Activated CD4-positive, alpha-beta T cell treated with anti-CD3 and anti-CD28 coated beads, Interleukin-2, amount 50 U/mL, for 24 hours (primary cell): ENCODE data around the gene NHERF1.

ENCODE experiments used
- DNase-seq, 2 donors: peaks; one replicate each; pipeline ENCODE4 v3.0.0-alpha.2; 2020; ENCODE audit warnings: low read depth in 1 of 2, low spot score in 1 of 2

The NHERF1 gene

GRCh38 chr17:74748279-74748528 lies 224 bp upstream of the NHERF1 start:
- DNase-seq: no peak

GRCh38 chr17:74749279-74750038 lies 1.0 kb downstream of the NHERF1 start:
- DNase-seq: no peak

- no peak for DNase-seq
Observed at GRCh38 chr17:74750039-74750326, 1.6 kb downstream of the NHERF1 start.

DNA sequence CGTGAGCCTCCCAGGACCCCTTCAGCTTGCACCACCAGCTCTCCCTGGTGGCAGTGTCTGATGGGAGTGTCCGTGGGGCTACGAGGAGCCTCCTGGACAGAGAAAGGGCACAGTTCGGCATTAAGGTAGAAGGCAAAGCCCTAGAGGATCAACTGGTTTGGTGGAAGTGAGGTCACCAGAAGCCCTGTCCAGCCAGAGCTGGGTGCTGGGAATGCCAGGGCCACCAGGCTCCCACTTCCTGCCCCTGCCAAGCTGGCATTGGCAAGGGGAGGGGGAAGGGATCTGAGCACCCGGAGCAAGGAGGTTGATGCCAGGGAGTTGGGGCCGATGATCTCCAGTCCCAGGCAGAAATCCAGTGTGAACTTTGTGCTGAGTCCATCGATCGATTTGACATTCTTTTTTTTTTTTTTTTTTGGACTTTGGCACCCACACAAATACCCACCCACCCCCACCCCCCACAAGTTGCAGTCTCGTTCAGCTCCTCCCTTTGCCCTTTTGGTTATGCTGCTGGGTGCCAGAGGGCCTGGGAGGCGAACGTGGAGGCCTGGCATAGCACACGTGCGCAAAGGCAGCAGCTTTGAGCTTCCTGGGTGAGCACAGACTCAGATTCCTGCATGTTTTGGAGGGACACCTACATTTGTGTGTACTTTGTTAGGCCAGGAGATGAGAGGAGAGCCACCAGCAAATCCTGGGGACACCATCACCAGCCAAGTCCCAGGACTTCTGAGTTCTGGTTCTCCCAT lies 2.1 kb downstream of the NHERF1 start:
- no peak for DNase-seq

DNA sequence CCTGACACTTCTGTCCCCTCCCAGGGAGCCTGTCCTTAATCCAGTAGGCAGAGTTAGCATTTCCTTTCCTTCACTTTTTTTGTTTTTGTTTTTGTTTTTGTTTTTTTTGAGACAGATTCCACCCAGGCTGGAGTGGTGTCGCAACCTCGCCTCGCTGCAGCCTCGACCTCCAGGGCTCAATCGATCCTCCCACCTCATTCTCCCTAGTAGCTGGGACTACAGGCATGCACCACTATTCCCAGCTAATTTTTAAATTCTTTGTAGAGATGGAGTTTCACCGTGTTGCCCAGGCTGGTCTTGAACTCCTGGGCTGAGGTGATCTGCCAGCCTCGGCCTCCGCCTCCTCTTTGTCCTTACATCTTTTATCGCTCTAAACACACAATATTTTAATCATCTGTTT lies 4.0 kb downstream of the NHERF1 start:
- no peak for DNase-seq

GRCh38 chr17:74752822-74753401 lies 4.5 kb downstream of the NHERF1 start:
- no peak for DNase-seq

DNA sequence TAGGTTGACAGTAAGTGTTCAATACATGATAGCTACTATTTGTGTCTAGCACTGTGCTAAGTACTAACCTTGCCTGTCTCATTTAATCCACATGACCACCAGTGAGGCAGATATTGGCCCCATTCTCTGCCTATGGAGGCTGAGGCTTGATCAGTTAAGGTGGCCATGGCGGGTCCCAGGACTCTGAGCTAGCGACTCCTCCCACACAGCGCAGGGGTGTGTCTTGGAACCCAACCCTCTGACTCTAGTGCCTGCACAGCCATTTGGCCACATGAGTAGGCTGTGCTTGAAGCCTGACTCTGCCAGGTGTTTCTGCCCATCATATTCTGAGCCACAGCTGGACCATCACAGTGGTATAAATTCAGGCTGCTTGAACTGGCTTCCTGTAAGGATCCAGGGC lies 6.4 kb downstream of the NHERF1 start:
- DNase-seq: no peak

- no peak for DNase-seq
Observed at GRCh38 chr17:74755533-74755932, 7.1 kb downstream of the NHERF1 start.

GRCh38 chr17:74756891-74757290 lies 8.5 kb downstream of the NHERF1 start:
- no peak for DNase-seq

DNA sequence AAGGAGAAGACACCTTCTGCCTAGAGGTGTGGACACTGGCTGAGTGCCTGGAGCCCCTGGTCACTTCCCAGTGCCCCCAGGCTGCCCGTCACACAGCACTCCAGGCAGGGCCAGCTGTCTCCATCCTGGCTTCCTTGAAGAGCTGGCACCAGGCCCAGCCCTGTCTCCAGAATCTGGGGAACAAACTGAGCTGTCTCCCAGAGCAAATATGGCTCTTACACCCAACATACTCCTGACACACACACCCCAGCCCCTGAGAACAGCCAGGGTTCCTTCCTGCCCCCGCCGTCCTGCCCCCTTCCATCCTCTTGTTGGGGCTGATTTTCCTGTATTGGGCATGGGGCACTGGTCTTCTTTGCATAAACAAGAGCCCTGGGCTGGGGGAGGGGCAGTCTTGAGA lies 9.1 kb downstream of the NHERF1 start:
- DNase-seq: no peak

DNA sequence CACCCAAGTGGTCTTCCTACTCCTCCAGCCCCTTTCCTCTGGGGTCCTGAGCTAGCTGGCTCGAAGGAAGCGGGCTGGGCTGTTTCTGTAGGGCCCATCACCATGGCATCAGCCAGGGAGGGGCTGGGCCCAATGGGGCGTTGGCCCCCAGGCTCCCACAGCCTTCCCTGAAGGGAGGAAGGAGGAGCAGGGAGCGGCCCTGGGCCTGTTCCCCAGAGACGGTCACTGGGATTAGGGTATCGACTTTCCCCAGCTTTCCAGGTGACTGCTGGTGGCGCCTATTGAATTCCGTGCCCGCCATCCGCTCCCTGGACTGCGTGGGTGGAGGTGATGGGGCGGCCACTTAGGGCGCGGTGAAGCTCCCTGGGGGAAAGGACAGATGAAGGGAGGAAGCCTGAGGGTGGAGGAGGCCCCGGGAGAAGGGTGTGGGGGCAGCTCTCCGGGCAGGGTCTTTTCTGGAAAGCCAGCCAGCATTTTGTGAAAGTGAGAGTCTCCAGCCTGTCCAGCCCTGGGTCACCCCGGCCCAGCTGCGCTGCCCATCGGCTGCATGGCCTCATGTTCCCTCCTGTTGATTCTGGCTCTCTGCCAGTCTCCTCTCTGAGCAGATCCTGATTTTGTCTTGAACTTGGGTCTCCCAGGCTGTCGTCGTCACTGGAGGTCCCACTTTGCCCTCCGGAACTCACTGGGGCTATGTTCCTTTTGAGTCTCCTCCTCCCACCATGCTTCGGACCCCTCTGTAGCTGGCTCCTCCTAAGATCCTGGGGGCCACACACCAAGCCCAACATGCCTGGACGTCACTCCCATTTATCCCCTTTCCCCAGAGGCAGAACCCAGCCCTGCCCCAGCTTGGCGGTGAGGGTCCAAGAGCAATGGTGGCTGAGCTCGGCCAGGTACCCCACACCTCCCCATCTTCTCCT lies 9.8 kb downstream of the NHERF1 start:
- no peak for DNase-seq

GRCh38 chr17:74758848-74759168 lies 10.4 kb downstream of the NHERF1 start:
- no peak for DNase-seq

GRCh38 chr17:74759243-74759801 lies 10.9 kb downstream of the NHERF1 start:
- no peak for DNase-seq

GRCh38 chr17:74759941-74760340 lies 11.5 kb downstream of the NHERF1 start:
- DNase-seq: no peak

DNA sequence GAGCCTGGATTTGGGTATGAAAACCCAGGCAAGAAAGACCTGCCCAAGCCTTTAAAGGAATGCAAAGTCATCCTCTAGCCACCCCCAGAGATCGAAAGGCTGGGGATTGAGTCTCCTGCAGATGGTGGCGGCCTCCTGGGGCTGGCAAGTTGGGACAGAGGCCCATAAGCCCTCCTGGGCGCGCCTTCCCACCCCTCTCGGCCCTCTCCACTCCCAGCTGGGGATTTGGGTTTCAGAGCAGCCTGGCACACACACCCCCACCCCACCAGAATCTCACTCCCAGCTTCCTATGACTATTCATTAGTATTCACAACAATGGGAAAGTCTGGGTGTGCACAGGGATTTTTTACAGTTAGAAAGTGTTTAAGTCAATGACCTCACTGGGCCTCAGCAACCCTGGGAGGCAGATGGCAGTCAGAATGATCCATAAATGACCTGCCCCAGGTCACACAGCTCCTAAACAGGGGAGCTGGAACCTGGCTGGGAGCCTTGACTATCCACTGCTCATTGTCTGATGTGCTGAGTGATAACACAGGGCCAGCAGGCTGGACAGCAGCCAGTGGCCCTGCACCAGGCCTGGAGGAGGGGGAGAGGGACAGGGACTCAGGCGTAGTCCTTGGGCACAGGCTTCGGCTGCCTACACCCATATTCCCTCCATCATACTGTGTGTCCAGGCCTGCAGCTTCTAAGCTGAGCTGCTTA lies 12.1 kb downstream of the NHERF1 start:
- DNase-seq: no peak

GRCh38 chr17:74761419-74761818 lies 13.0 kb downstream of the NHERF1 start:
- DNase-seq: no peak

- no peak for DNase-seq
Observed at GRCh38 chr17:74761931-74762330, 13.5 kb downstream of the NHERF1 start.

- DNase-seq: no peak
Observed at GRCh38 chr17:74763565-74764387, 15.3 kb downstream of the NHERF1 start.

- no peak for DNase-seq
Observed at GRCh38 chr17:74764751-74765286, 16.4 kb downstream of the NHERF1 start.

- no peak for DNase-seq
Observed at GRCh38 chr17:74766413-74766812, 18.0 kb downstream of the NHERF1 start.
